Right atrium auricular region (tissue), 2 donors: ENCODE results near the gene STAP2. TPM values are rescaled to one million over a fixed set of nuclear protein-coding genes. Genes with fewer than 3 reads are reported as not detected.

Experiments used
- DNase-seq: peaks from one replicate; pipeline ENCODE4 v3.0.0-alpha.2; 2019; ENCODE audit warnings: low spot score
- H3K27ac ChIP-seq, 2 donors: fragments of 200-600 bp; sonication (generic); 1 replicate in 1 of 2; 2 replicates in 1 of 2; pipeline ENCODE4 v1.5.1; 2016 to 2019
- H3K27me3 ChIP-seq, 2 donors: fragments of 200-600 bp; sonication (generic); one replicate each; pipeline versions ENCODE4 v1.5.1 to v1.6.0; 2017 to 2019
- H3K36me3 ChIP-seq: fragments of 200-600 bp; sonication (generic); one replicate; pipeline ENCODE4 v1.5.1; 2016
- H3K4me1 ChIP-seq, 2 donors: fragments of 200-600 bp; sonication (generic); one replicate each; pipeline versions ENCODE4 v1.5.1 to v1.6.0; 2017 to 2019
- H3K4me3 ChIP-seq, 2 donors: fragments of 200-600 bp; sonication (generic); 1 replicate in 1 of 2; 2 replicates in 1 of 2; pipeline ENCODE4 v1.5.1; 2017 to 2019; ENCODE audit warnings: mild to moderate bottlenecking in 1 of 2, moderate library complexity in 1 of 2
- H3K9me3 ChIP-seq, 2 donors: fragments of 200-600 bp; sonication (generic); one replicate each; pipeline ENCODE4 v1.5.1; 2019
- total RNA-seq, 2 donors: library from RNA; depleted of rRNA; stranded (reverse); fragments of >200 nt; gene quantifications; one replicate each; pipeline ENCODE4 v1.1.0, GENCODE V29; 2016
- TF ChIP-seq, protein P1 (sequence below), 2 donors: fragments of 200-600 bp; sonication (generic); IDR thresholded peaks; one replicate each; pipeline ENCODE4 v1.5.1; 2019; ENCODE audit warnings: antibody characterized with exemption in 2 of 2

The STAP2 gene
- total RNA-seq, 2 donors from 2014 or later: 4.8 to 11.8 TPM

- Histone ChIP-seq H3K27me3 (no peaks in the 10 kb centered on the region), H3K4me3 (no peak overlapping the region), H3K36me3 (peaks cover 36% of the 10 kb centered on the region), H3K27ac (peak overlapping the region; percentile 66 to 68), H3K4me1 (peaks cover 0 to 62% of the 10 kb centered on the region in 2 donors), H3K9me3 (no peaks in the 10 kb centered on the region)
- no peak for DNase-seq
- TF ChIP-seq, protein P1, sequence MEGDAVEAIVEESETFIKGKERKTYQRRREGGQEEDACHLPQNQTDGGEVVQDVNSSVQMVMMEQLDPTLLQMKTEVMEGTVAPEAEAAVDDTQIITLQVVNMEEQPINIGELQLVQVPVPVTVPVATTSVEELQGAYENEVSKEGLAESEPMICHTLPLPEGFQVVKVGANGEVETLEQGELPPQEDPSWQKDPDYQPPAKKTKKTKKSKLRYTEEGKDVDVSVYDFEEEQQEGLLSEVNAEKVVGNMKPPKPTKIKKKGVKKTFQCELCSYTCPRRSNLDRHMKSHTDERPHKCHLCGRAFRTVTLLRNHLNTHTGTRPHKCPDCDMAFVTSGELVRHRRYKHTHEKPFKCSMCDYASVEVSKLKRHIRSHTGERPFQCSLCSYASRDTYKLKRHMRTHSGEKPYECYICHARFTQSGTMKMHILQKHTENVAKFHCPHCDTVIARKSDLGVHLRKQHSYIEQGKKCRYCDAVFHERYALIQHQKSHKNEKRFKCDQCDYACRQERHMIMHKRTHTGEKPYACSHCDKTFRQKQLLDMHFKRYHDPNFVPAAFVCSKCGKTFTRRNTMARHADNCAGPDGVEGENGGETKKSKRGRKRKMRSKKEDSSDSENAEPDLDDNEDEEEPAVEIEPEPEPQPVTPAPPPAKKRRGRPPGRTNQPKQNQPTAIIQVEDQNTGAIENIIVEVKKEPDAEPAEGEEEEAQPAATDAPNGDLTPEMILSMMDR (IDR thresholded peaks at IDR 0.05): no peak
Measured at GRCh38 chr19:4367781-4368127, 29.1 kb upstream of the STAP2 start.

DNA sequence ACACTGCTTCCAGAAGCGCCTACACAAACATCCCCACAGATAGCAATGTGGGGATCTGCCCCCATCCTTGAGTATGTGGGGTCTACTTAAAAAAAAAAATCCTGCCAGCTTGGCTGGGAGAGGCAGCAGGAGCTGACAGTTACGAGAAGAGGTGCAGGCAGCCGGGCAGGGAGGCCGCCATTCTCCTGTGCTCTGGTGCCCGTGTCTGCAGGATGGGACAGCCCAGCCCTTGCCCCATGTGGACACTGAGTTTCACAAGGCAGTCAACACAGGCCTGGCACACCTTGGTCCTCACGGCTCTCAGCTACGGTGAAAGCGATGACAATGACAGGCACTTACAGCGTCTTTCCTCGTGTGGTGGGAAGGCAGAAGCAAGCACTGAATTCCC, 28.7 kb upstream of the STAP2 start:
- Histone ChIP-seq H3K4me1 (peaks cover 0 to 58% of the 10 kb centered on the region in 2 donors), H3K4me3 (no peak overlapping the region), H3K27me3 (no peaks in the 10 kb centered on the region), H3K27ac (peak overlapping the region in 1 of 2 donors; percentile 68), H3K36me3 (peaks cover 40% of the 10 kb centered on the region), H3K9me3 (no peaks in the 10 kb centered on the region)
- no peak for DNase-seq
- TF ChIP-seq, protein P1 (IDR thresholded peaks at IDR 0.05): no peak

DNA sequence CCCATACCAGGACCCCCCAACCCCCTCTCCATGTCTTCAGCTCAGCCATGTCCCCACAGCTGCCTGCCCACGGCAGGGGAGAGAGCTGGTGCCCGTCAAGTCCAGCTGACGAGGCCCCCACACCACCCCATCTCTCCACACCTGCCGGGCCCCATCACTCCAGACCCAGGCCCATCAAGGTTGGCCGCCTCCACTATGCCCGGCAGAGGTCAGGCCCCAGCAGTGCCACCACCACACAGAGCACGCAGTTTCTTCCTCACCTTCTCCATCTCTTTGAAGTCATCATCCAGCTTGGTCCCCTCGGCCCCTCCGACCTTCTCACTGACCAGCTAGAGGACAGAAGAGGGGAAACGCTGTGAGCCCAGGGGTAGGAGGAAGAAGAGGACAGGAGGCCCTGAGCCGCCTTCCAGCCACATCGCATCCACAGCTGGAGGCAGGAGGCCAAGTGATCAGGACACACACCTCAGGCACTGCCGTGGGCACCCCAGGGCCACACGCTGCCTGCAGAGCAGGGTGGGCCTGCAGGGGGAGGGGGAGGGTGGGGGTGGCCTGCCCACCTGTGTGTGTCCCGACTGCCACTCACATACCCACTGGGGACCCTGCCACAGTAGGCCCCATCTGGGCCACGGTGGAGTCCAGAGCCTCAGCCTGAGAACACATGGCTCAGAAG, 28.2 kb upstream of the STAP2 start:
- H3K27ac ChIP-seq: no peak overlapping the region

DNA sequence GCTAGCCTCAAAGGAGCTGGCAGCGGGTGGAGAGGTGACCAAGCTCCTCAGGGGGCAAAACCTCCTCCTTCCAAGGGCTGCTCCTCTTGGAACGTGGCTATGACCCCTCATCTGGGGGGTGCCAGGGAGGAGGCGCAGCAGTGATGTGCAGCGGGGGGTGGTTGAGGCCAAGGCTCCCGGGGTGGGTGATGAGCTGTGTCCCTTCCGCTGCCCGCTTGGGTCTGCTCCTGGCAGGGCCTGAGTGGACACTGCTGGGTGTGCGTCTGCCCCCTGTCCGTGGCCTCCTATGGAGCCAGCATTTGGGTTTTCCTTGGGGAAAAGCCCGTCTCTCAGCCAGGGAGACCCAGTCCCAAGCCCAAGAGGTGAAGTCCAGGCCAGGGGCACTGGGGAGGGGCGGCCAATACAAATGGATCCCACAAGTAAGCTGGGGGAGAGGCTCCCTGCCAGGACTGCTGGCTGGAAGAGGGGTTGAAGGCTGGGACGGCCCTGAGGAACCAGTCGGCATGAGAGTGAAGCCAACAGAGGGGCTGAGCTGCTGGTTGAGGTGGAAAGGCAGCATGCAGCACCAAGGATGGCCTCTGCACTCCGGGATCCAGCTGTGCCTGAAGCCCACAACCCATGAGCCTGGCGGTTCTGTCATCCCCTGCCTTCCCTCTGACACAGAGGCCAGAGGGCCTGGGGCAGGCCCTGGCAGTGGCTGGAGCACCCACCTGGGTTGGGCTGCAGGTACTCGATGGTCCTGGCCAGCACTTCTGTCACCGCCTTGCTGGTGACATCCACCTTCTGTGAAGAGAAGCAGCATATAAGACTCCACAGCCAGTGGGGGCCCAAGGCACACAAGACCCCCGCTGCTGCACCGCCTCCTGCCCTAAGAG, 27.4 kb upstream of the STAP2 start:
- Histone ChIP-seq H3K36me3 (peaks cover 53% of the 10 kb centered on the region), H3K4me1 (peaks cover 0 to 45% of the 10 kb centered on the region in 2 donors), H3K4me3 (no peak overlapping the region), H3K27ac (no peak overlapping the region), H3K27me3 (no peaks in the 10 kb centered on the region), H3K9me3 (no peaks in the 10 kb centered on the region)
- DNase-seq: no peak
- TF ChIP-seq, protein P1 (IDR thresholded peaks at IDR 0.05): no peak

More for the DNA sequence above, 28.2 kb upstream of the STAP2 start:
- no peak for DNase-seq
- Histone ChIP-seq H3K4me1 (peaks cover 0 to 52% of the 10 kb centered on the region in 2 donors), H3K4me3 (no peak overlapping the region), H3K9me3 (no peaks in the 10 kb centered on the region), H3K27me3 (no peaks in the 10 kb centered on the region), H3K36me3 (peaks cover 46% of the 10 kb centered on the region)
- TF ChIP-seq, protein P1 (IDR thresholded peaks at IDR 0.05): no peak

DNA sequence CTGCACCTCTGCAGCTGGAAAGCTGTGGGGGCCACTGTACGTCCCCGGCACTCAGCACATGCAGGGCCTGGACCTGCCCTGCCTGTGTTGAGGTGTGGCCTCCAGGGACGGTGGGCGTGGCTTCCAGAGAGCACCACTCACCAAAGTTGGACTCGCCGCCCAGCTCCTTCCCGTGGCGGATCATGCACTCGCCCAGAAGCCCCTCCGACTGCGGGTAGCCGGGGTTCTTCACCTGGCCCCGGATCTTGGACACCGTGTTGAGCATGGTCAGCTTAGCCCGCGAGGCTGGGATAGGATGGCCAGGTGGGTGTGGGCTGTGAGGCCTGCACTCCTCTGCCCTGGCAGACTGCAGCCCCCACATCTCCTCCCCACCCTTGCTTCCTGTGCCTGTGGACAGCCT, 26.7 kb upstream of the STAP2 start:
- Histone ChIP-seq H3K36me3 (peaks cover 60% of the 10 kb centered on the region), H3K4me1 (peaks cover 0 to 38% of the 10 kb centered on the region in 2 donors), H3K27ac (no peak overlapping the region), H3K4me3 (no peak overlapping the region), H3K27me3 (no peaks in the 10 kb centered on the region), H3K9me3 (no peaks in the 10 kb centered on the region)
- TF ChIP-seq, protein P1 (IDR thresholded peaks at IDR 0.05): no peak
- DNase-seq: no peak
